SK-N-SH (cell line): Measurements from ENCODE around the gene CCNG1. TPM values are rescaled to one million over a fixed set of nuclear protein-coding genes. Genes with fewer than 3 reads are reported as not detected.

ENCODE experiments used
- CTCF ChIA-PET: fragments of 300-600, 350-600 bp; formaldehyde crosslinking; extraction: SDS; loops from one replicate; lab custom pipeline; 2021; lab: Yijun Ruan, JAX
- POLR2A ChIA-PET: fragments of 350-600 bp; sonication (Branson Sonifier 250); formaldehyde crosslinking; extraction: SDS; loops from one replicate; lab custom pipeline; 2020; ENCODE audit warnings: antibody characterized with exemption, inconsistent platforms; lab: Yijun Ruan, JAX
- DNase-seq: peaks from one replicate; pipeline ENCODE4 v3.0.0; 2012
- H2AFZ ChIP-seq: fragments of 200-600 bp; sonication (generic); 2 replicates; pipeline ENCODE4 v1.8.1; 2016; ENCODE audit warnings: antibody characterized with exemption, mild to moderate bottlenecking, low read depth
- H3F3A ChIP-seq: fragments of 200-600 bp; sonication (generic); replicated peaks from 2 replicates; pipeline ENCODE3; 2016; ENCODE audit warnings: antibody characterized with exemption, mild to moderate bottlenecking; ENCODE audit not compliant: insufficient read depth
- H3K27ac ChIP-seq, 2 experiments: fragments of 200-500 bp in 1 of 2; fragments of 200-600 bp in 1 of 2; sonication (Bioruptor generic) in 1 of 2; sonication (generic), shearing (Covaris generic) in 1 of 2; 2 replicates each; pipeline versions ENCODE4 v1.5.1 to v1.6.1; 2014 to 2016; ENCODE audit warnings: low read depth in 2 of 2, inconsistent platforms in 1 of 2, low read length in 1 of 2, mild to moderate bottlenecking in 1 of 2, mixed read lengths in 1 of 2
- H3K27me3 ChIP-seq: fragments of 200-600 bp; sonication (generic), shearing (Covaris generic); 2 replicates; pipeline ENCODE4 v1.6.1; 2016; ENCODE audit warnings: mixed run types; ENCODE audit not compliant: insufficient read depth
- H3K36me3 ChIP-seq, 2 experiments: fragments of 200-500 bp in 1 of 2; fragments of 200-600 bp in 1 of 2; sonication (Bioruptor generic) in 1 of 2; sonication (generic) in 1 of 2; replicated peaks in 1 of 2; 2 replicates each; pipeline versions ENCODE3 to v1.5.1; 2014 to 2016; ENCODE audit warnings: low read length in 1 of 2, mild to moderate bottlenecking in 1 of 2; ENCODE audit not compliant: insufficient read depth in 2 of 2, control insufficient read depth in 1 of 2
- H3K4me1 ChIP-seq, 2 experiments: fragments of 200-500 bp in 1 of 2; fragments of 200-600 bp in 1 of 2; sonication (Bioruptor generic) in 1 of 2; sonication (generic), shearing (Covaris generic) in 1 of 2; 2 replicates each; pipeline versions ENCODE4 v1.5.1 to v1.6.1; 2014 to 2016; ENCODE audit warnings: low read depth in 1 of 2, low read length in 1 of 2, mixed run types in 1 of 2; ENCODE audit not compliant: insufficient read depth in 2 of 2, control insufficient read depth in 1 of 2
- H3K4me2 ChIP-seq: fragments of 200-600 bp; sonication (generic), shearing (Covaris generic); 2 replicates; pipeline ENCODE4 v1.6.1; 2017; ENCODE audit warnings: mixed run types
- H3K4me3 ChIP-seq, 2 experiments: fragments of 200-500 bp in 1 of 2; fragments of 200-600 bp in 1 of 2; sonication (Bioruptor generic) in 1 of 2; sonication (generic), shearing (Covaris generic) in 1 of 2; 2 replicates each; pipeline versions ENCODE4 v1.5.1 to v1.8.1; 2014 to 2016; ENCODE audit warnings: low read depth in 2 of 2, inconsistent platforms in 1 of 2, low read length in 1 of 2, mild to moderate bottlenecking in 1 of 2, mixed read lengths in 1 of 2, moderate library complexity in 1 of 2
- H3K79me2 ChIP-seq: fragments of 200-600 bp; sonication (generic); 2 replicates; pipeline ENCODE4 v1.8.1; 2017; ENCODE audit warnings: mild to moderate bottlenecking; ENCODE audit not compliant: insufficient read depth
- H3K9ac ChIP-seq: fragments of 200-600 bp; sonication (generic); 2 replicates; pipeline ENCODE4 v1.6.1; 2017; ENCODE audit warnings: mixed run types
- H3K9me2 ChIP-seq: fragments of 200-600 bp; sonication (generic); 2 replicates; pipeline ENCODE4 v1.6.1; 2017; ENCODE audit warnings: mixed run types
- H3K9me3 ChIP-seq: fragments of 200-600 bp; sonication (generic); 2 replicates; pipeline ENCODE4 v1.6.1; 2017; ENCODE audit warnings: mixed run types, mild to moderate bottlenecking, moderate library complexity
- H4K20me1 ChIP-seq: fragments of 200-600 bp; sonication (generic); 2 replicates; pipeline ENCODE4 v1.6.1; 2017; ENCODE audit warnings: mild to moderate bottlenecking, mixed run types; ENCODE audit not compliant: insufficient read depth
- ELF1 ChIP-seq: IDR thresholded peaks from 2 replicates; pipeline ENCODE4 v1.4.0; 2012
- EP300 ChIP-seq, 2 experiments: IDR thresholded peaks; 2 replicates each; pipeline versions ENCODE4 v1.4.0 to v1.6.1; 2012; ENCODE audit warnings: borderline replicate concordance in 1 of 2, low read depth in 1 of 2, low read length in 1 of 2
- FOXJ3 ChIP-seq: sonication (generic); formaldehyde crosslinking; IDR thresholded peaks from 2 replicates; pipeline ENCODE4 v1.5.1; 2020; ENCODE audit warnings: mild to moderate bottlenecking, missing genetic modification reagents
- GABPA ChIP-seq: IDR thresholded peaks from 2 replicates; pipeline ENCODE4 v1.4.0; 2012; ENCODE audit warnings: low read depth, mild to moderate bottlenecking
- GATA2 ChIP-seq: sonication (generic); formaldehyde crosslinking; IDR thresholded peaks from 2 replicates; pipeline ENCODE4 v1.5.0; 2020; ENCODE audit warnings: mild to moderate bottlenecking, missing genetic modification reagents
- IRF3 ChIP-seq: fragments of 150-350 bp; IDR thresholded peaks from 2 replicates; pipeline ENCODE4 v1.6.1; 2016; ENCODE audit warnings: mild to moderate bottlenecking, low read depth, low read length
- JUND ChIP-seq: IDR thresholded peaks from 2 replicates; pipeline ENCODE4 v1.4.0; 2012
- NFIC ChIP-seq: IDR thresholded peaks from 2 replicates; pipeline ENCODE4 v1.4.0; 2012; ENCODE audit warnings: borderline replicate concordance
- POLR2AphosphoS5 ChIP-seq: IDR thresholded peaks from 2 replicates; pipeline ENCODE4 v1.6.1; 2012; ENCODE audit warnings: low read depth, low read length
- RAD21 ChIP-seq: IDR thresholded peaks from 2 replicates; pipeline ENCODE4 v1.6.1; 2012; ENCODE audit warnings: mild to moderate bottlenecking, low read length
- REST ChIP-seq: IDR thresholded peaks from 2 replicates; pipeline ENCODE4 v1.6.1; 2012; ENCODE audit warnings: mild to moderate bottlenecking, low read depth, low read length, moderate library complexity
- SIN3A ChIP-seq: IDR thresholded peaks from 2 replicates; pipeline ENCODE4 v1.6.1; 2012; ENCODE audit warnings: low read depth, mild to moderate bottlenecking, low read length, moderate library complexity, borderline replicate concordance
- SMC3 ChIP-seq: IDR thresholded peaks from 2 replicates; pipeline ENCODE4 v1.6.1; 2012; ENCODE audit warnings: low read depth, low read length, improper control_type of control experiment
- TCF12 ChIP-seq: IDR thresholded peaks from 2 replicates; pipeline ENCODE4 v1.4.0; 2012
- USF2 ChIP-seq: fragments of 150-350 bp; IDR thresholded peaks from 2 replicates; pipeline ENCODE4 v1.6.1; 2017; ENCODE audit warnings: antibody characterized with exemption, low read length, low read depth, borderline replicate concordance
- YY1 ChIP-seq: IDR thresholded peaks from 2 replicates; pipeline ENCODE4 v1.4.0; 2012; ENCODE audit warnings: low read depth, mild to moderate bottlenecking
- WGBS: methylation state at CpG from one replicate; pipeline ENCODE4 v1.1.6; 2017; ENCODE audit warnings: low lambda C conversion rate; 5-methylcytosine and 5-hydroxymethylcytosine counted together
- polyA plus RNA-seq, 3 experiments: library from polyadenylated mRNA; depleted of rRNA; stranded (reverse); fragments of >200 nt; gene quantifications; 2 replicates each; pipeline ENCODE4 v1.2.3, GENCODE V29; 2012
- TF ChIP-seq, protein P1 (sequence below): IDR thresholded peaks from 2 replicates; pipeline ENCODE4 v1.4.0; 2012; ENCODE audit warnings: low read depth, borderline replicate concordance

CCNG1 gene
- polyA plus RNA-seq, 1 of the 3 experiments (the other 2 are of a cell fraction): 49.0 TPM

- no peaks in the 10 kb centered on the region for H3K9me2 ChIP-seq
- no peak overlapping the region for H3K27ac ChIP-seq
- no peaks in the 10 kb centered on the region for H4K20me1 ChIP-seq
- no peaks in the 10 kb centered on the region for H3K36me3 ChIP-seq
- H3K4me1 ChIP-seq: peaks cover 0 to 8% of the 10 kb centered on the region in 2 experiments; a peak in 2 of 4 replicates
- no peak overlapping the region for H3K4me2 ChIP-seq
- TF ChIP-seq JUND: no peak
- TF ChIP-seq USF2: no peak
- TF ChIP-seq ELF1: no peak
- no peak for TF ChIP-seq IRF3
- no peak for TF ChIP-seq YY1
- TF ChIP-seq, protein P1, sequence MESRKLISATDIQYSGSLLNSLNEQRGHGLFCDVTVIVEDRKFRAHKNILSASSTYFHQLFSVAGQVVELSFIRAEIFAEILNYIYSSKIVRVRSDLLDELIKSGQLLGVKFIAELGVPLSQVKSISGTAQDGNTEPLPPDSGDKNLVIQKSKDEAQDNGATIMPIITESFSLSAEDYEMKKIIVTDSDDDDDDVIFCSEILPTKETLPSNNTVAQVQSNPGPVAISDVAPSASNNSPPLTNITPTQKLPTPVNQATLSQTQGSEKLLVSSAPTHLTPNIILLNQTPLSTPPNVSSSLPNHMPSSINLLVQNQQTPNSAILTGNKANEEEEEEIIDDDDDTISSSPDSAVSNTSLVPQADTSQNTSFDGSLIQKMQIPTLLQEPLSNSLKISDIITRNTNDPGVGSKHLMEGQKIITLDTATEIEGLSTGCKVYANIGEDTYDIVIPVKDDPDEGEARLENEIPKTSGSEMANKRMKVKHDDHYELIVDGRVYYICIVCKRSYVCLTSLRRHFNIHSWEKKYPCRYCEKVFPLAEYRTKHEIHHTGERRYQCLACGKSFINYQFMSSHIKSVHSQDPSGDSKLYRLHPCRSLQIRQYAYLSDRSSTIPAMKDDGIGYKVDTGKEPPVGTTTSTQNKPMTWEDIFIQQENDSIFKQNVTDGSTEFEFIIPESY: no peak
- TF ChIP-seq FOXJ3 (CRISPR knock-in tag): no peak
- no peak for TF ChIP-seq SIN3A
- TF ChIP-seq RAD21: no peak
- TF ChIP-seq GATA2 (CRISPR knock-in tag): no peak
- no peak for TF ChIP-seq NFIC
- no peak for TF ChIP-seq SMC3
- TF ChIP-seq GABPA: no peak
- no peak for TF ChIP-seq REST
- TF ChIP-seq TCF12: no peak
- no peak for TF ChIP-seq POLR2AphosphoS5
- TF ChIP-seq EP300 (IDR thresholded peaks at IDR 0.05; ENCODE audit: borderline replicate concordance in 1 of 2, low read depth in 1 of 2, low read length in 1 of 2): no peak
- 25% methylated on average over 1 of the region's 1 CpG for WGBS
- H3K79me2 ChIP-seq: peaks cover 2% of the 10 kb centered on the region
- DNase-seq: no peak
- no peaks in the 10 kb centered on the region for H3F3A ChIP-seq
- H2AFZ ChIP-seq: no peak overlapping the region
- H3K4me3 ChIP-seq: no peak overlapping the region
- ChIA-PET POLR2A (no interaction called here), CTCF (no interaction called here)
- H3K9me3 ChIP-seq: no peaks in the 10 kb centered on the region
- H3K27me3 ChIP-seq: no peaks in the 10 kb centered on the region
- no peak overlapping the region for H3K9ac ChIP-seq
Observed at GRCh38 chr5:163432544-163432943, 4.9 kb upstream of the CCNG1 start.
